Body of pancreas (tissue), 4 donors: ENCODE results near the gene NGFR. TPM values are rescaled to one million over a fixed set of nuclear protein-coding genes. Genes with fewer than 3 reads are reported as not detected.
"Not testable (repeated sequence)": the region's sequence is repeated elsewhere in the genome, so short reads cannot be mapped to it uniquely, and the experiment has no call there.

ENCODE experiments used
- ATAC-seq: fragments of 150-250 bp; one replicate; pipeline ENCODE4 v1.9.1; 2016
- DNase-seq, 4 donors: peaks; one replicate each; pipeline ENCODE4 v3.0.0-alpha.2; 2019
- H3K27ac ChIP-seq, 4 donors: fragments of 200-600 bp; sonication (generic); 1 replicate in 3 of 4; 2 replicates in 1 of 4; pipeline versions ENCODE4 v1.5.1 to v1.6.1; 2016 to 2019; ENCODE audit warnings: mild to moderate bottlenecking in 1 of 4, mixed read lengths in 1 of 4, moderate library complexity in 1 of 4
- H3K27me3 ChIP-seq, 2 donors: fragments of 200-600 bp; sonication (generic); one replicate each; pipeline ENCODE4 v1.6.0; 2016; ENCODE audit warnings: mild to moderate bottlenecking in 1 of 2
- H3K36me3 ChIP-seq, 2 donors: fragments of 200-600 bp; sonication (generic); replicated peaks in 1 of 2; 2 replicates each; pipeline ENCODE4 v1.5.1; 2016; ENCODE audit warnings: low read depth in 2 of 2; ENCODE audit not compliant: insufficient read depth in 1 of 2
- H3K4me1 ChIP-seq: fragments of 200-600 bp; sonication (generic); one replicate; pipeline ENCODE4 v1.6.0; 2016
- H3K4me3 ChIP-seq, 2 donors: fragments of 200-600 bp; sonication (generic); 1 replicate in 1 of 2; 2 replicates in 1 of 2; pipeline ENCODE4 v1.5.1; 2016 to 2019
- H3K9me3 ChIP-seq, 3 donors: fragments of 200-600 bp; sonication (generic); 1 replicate in 2 of 3; 2 replicates in 1 of 3; pipeline ENCODE4 v1.5.1; 2016
- CTCF ChIP-seq, 7 experiments: fragments of 450-650 bp in 4 of 7; fragments of 200-600 bp in 3 of 7; sonication (generic) in 3 of 7; IDR thresholded peaks; one replicate each; pipeline ENCODE4 v1.5.1; 2016 to 2019; ENCODE audit warnings: antibody characterized with exemption in 7 of 7
- POLR2A ChIP-seq, 3 donors: fragments of 450-650 bp; IDR thresholded peaks; one replicate each; pipeline ENCODE4 v1.6.1; 2016; ENCODE audit warnings: antibody characterized with exemption in 3 of 3, mild to moderate bottlenecking in 2 of 3
- WGBS, 2 donors: methylation state at CpG; one replicate each; pipeline ENCODE4 v1.1.5; 2017; 5-methylcytosine and 5-hydroxymethylcytosine counted together
- intact Hi-C: fragments of 100-400 bp; cut with DNase I; formaldehyde crosslinking; loops from one replicate; pipeline ENCODE4 v1.15.1; 2023
- total RNA-seq, 2 donors: library from RNA; depleted of rRNA; stranded (reverse); fragments of >200 nt; gene quantifications; one replicate each; pipeline ENCODE4 v1.1.0, GENCODE V29; 2016

NGFR gene
- total RNA-seq, 2 donors from 2014 or later, result 10.1 to 27.7 TPM

GRCh38 chr17:49497148-49498028, 2.3 kb downstream of the NGFR start:
- intact Hi-C loops, result no loop called here
- H3K4me1 ChIP-seq, result peaks cover 29% of the 10 kb centered on the region
- H3K9me3 ChIP-seq, result no peaks in the 10 kb centered on the region
- no peak overlapping the region for H3K27ac ChIP-seq
- peak; percentile 41 for ATAC-seq
- TF ChIP-seq CTCF (IDR thresholded peaks at IDR 0.05), result no peak
- TF ChIP-seq POLR2A (IDR thresholded peaks at IDR 0.05), result no peak
- H3K27me3 ChIP-seq, result peaks cover 0 to 40% of the 10 kb centered on the region in 2 donors
- WGBS, 2 donors, result 1 to 3% methylated on average over 7 to 69 of the region's 75 CpGs
- DNase-seq, result peak in 2 of 4 donors; percentile 46 to 49
- no peak overlapping the region for H3K4me3 ChIP-seq
- no peaks in the 10 kb centered on the region for H3K36me3 ChIP-seq

GRCh38 chr17:49498029-49498615, 3.0 kb downstream of the NGFR start:
- Histone ChIP-seq H3K9me3 (no peaks in the 10 kb centered on the region), H3K27me3 (peaks cover 0 to 40% of the 10 kb centered on the region in 2 donors), H3K4me1 (peaks cover 29% of the 10 kb centered on the region), H3K36me3 (no peaks in the 10 kb centered on the region), H3K27ac (no peak overlapping the region), H3K4me3 (no peak overlapping the region)
- ATAC-seq, result no peak
- WGBS, 2 donors, result 22 to 28% methylated on average over 12 of the region's 12 CpGs
- TF ChIP-seq POLR2A (IDR thresholded peaks at IDR 0.05), result no peak
- no peak for TF ChIP-seq CTCF (IDR thresholded peaks at IDR 0.05)
- intact Hi-C loops, result no loop called here
- DNase-seq, result no peak

GRCh38 chr17:49501496-49501895, 6.4 kb downstream of the NGFR start:
- peaks cover 0 to 27% of the 10 kb centered on the region in 2 donors for H3K27me3 ChIP-seq
- no peak overlapping the region for H3K4me3 ChIP-seq
- H3K27ac ChIP-seq, result no peak overlapping the region
- intact Hi-C loops, result loop anchor here (5.0 kb wide), 1 partner anchor 56 kb away; no protein-coding TSS in a partner anchor
- peaks cover 15% of the 10 kb centered on the region for H3K4me1 ChIP-seq
- TF ChIP-seq CTCF (IDR thresholded peaks at IDR 0.05), result no peak
- TF ChIP-seq POLR2A (IDR thresholded peaks at IDR 0.05), result no peak
- ATAC-seq (no peak), DNase-seq (no peak)
- no peaks in the 10 kb centered on the region for H3K9me3 ChIP-seq
- 67% methylated on average over 3 of the region's 3 CpGs for WGBS, 2 donors
- H3K36me3 ChIP-seq, result no peaks in the 10 kb centered on the region

GRCh38 chr17:49502254-49502653, 7.2 kb downstream of the NGFR start:
- DNase-seq (no peak), ATAC-seq (no peak)
- Histone ChIP-seq H3K27ac (no peak overlapping the region), H3K4me3 (no peak overlapping the region), H3K36me3 (no peaks in the 10 kb centered on the region), H3K4me1 (peaks cover 8% of the 10 kb centered on the region), H3K27me3 (peaks cover 0 to 20% of the 10 kb centered on the region in 2 donors), H3K9me3 (no peaks in the 10 kb centered on the region)
- WGBS, 2 donors, result 47 to 49% methylated on average over 4 of the region's 4 CpGs
- intact Hi-C loops, result loop anchor here (5.0 kb wide), 1 partner anchor 55 kb away; no protein-coding TSS in a partner anchor
- TF ChIP-seq CTCF (IDR thresholded peaks at IDR 0.05) (no peak), POLR2A (IDR thresholded peaks at IDR 0.05) (no peak)

GRCh38 chr17:49502680-49503079, 7.6 kb downstream of the NGFR start:
- peaks cover 0 to 15% of the 10 kb centered on the region in 2 donors for H3K27me3 ChIP-seq
- not testable (repeated sequence) for H3K27ac ChIP-seq

More at GRCh38 chr17:49502680-49503079, 7.6 kb downstream of the NGFR start:
- not testable (repeated sequence) for ATAC-seq, H3K36me3 ChIP-seq, DNase-seq, H3K9me3 ChIP-seq, H3K4me1 ChIP-seq, H3K4me3 ChIP-seq
- 39 to 45% methylated on average over 5 of the region's 5 CpGs for WGBS, 2 donors
- intact Hi-C loops, result loop anchor here (5.0 kb wide), 1 partner anchor 55 kb away; no protein-coding TSS in a partner anchor
